GM19467 (cell line): ENCODE data around the gene ARMC9.
"Not testable (repeated sequence)": the region's sequence is repeated elsewhere in the genome, so short reads cannot be mapped to it uniquely, and the experiment has no call there.

Experiments
- ATAC-seq: cut with Tn5 transposase; IDR thresholded peaks from one replicate; pipeline ENCODE4 v1.9.1; 2021; ENCODE audit warnings: mild to moderate bottlenecking, moderate library complexity; ENCODE audit not compliant: unreplicated experiment

The ARMC9 gene

GRCh38 chr2:231336700-231337099 is 138.3 kb downstream of the ARMC9 start:
- ATAC-seq: no peak

DNA sequence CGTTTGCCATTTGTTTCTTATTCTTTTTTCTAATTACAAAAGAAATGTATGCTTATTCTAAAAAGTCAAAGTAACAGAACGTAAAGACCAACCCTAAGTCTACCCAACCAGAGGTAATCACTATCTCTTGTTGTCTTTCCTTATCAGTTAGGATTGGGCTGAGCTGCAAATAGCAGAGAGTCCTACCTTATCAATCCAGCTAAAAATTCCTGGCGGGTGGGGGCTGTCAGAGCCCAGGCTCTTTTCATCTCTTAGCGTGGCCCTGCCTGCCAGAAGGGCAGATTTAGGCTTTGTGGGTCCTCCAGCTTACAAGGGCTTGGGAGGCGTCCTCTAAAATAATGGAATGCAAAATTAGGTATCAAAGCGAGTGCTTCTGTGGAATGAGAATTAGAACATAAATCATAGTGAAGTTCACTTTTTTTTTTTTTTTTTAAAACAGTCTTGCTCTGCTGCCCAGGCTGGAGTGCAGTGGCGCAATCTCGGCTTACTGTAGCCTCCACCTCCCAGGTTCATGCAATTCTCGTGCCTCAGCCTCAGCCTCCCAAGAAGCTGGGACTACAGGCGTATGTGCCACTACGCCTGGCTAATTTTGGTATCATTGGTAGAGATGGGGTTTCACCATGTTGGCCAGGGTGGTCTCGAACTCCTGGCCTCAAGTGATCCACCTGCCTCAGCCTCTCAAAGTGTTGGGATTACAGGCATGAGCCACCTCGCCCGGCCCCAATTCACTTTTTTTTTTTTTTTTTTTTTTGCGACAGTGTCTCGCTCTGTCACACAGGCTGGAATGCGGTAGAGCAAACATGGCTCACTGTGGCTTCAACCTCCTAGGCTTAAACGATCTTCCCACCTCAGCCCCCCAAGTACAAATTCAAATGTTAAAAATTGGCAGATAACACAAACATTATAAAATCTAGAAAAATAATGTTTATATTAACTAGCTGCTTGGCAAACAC is 139.7 kb downstream of the ARMC9 start:
- no peak for ATAC-seq

DNA sequence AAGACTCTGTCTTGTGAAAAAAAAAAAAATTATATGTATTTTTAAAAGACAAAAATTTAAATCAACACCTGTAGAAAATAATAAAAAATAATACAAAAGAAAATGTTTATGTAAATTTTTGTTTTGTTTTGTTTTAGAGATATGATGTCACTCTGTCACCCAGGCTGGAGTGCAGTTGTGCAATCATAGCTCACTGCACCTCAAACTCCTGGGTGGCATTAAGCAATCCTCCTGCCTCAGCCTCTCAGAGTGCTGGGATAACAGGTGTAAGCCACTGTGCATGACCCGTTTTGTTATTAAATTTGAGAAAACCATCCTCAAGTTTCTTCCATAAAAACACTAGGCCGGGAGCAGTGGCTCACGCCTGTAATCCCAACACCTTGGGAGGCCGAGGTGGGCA is 140.9 kb downstream of the ARMC9 start:
- ATAC-seq: no peak

DNA sequence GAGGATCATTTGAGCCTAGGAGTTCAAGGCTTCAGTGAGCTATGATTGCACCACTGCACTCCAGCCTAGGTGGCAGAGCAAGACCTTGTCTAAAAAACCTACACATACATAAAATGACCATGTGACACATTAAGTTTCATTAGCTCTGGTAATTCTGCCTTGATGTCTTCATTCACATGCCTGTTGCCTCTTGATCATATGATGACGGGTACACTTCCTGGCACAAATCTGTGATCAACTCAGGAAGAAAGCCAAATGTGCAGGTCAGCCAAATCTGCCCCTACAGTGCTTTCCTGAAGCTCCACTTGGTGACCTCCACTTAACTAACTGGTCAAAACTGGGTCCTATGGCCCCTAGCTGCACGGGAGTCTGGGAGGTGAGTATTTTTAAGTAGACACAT is 142.7 kb downstream of the ARMC9 start:
- no peak for ATAC-seq

DNA sequence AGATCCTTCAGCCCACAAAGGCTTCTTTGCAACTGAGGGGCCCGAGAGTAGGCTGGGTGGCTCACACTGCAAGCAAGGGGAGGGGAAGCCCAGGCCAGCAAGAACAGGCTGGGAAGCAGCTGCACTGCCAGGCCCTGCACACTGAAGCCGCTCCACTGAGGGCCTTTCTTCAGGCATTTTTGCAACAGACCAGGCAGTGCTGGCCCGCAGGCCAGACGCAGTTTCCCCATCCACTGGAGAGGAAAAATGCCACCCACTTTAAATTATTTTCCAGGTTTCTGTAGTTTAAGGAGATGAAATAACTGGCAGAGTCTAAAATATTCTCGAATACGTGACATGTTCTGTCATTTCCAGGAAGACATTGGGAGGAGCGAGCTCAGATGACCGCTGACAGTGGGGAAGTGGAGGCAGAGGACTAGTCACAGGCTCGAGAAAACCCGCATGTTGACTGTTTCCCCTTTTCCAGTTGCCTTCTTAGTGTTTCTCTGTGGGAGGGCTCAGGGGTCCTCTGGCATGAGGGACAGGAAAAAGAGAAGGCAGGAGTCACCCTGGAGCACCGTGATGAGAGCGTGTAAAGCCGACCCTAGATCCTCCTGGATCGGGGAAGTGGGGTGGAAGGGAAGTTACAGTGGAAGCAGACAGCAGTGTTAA is 143.8 kb downstream of the ARMC9 start:
- ATAC-seq: no peak

GRCh38 chr2:231343006-231343710 is 144.7 kb downstream of the ARMC9 start:
- ATAC-seq: no peak

DNA sequence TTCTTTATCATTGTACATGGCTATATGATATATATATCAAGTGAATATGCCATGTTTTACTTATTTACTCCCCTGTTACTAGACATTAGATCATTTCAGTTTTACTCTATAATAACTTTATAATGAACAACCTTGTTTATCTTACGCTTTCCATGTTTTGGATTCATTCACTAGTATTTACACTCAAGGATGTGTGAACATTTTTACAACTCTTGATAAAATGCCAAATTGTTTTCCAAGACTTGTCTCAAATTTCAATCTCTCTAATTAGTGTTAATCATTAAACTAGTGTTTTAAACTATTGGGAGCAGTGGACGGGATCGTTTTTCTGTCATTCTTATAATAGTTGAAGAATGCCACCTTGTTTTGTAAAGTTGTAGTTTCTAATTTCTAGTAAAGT is 145.6 kb downstream of the ARMC9 start:
- no peak for ATAC-seq

GRCh38 chr2:231344851-231345250 is 146.4 kb downstream of the ARMC9 start:
- ATAC-seq: no peak

DNA sequence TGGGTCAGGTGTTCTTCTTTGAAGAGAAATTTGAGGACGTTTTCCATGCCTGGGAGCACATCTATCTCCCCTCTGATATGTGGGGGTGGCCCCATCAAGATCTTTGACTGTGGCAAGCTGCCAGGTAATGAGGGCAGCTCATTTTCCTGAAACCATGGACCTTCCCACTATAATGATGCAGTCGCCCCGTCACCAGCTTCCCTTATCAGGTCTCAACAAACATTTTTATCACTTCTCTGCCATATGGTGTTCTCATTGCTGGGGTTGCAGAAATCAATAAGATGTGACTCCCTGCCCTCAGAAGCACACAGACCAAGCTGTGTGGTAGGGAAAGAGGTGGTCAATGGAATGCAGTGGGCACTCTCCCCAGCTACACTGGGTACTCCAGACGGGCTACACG is 148.7 kb downstream of the ARMC9 start:
- no peak for ATAC-seq

DNA sequence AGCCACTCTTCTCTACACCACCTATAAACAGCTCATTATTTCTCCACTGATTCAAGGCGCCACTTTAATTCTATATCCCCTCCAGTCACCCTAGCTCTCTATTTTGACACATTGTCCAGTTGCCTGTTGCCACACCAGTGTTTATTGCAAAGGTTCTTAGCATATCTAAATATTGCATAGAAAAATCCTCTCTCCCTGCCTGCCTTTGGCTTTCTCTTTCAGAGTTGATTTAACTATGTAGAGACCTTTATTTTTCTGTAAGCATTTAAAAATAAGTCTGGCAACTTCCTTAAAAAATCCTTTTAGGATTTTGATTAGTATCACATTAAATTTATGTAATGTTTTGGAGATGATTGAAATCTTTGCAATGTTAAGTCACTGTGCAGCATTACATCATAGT is 149.2 kb downstream of the ARMC9 start:
- no peak for ATAC-seq

DNA sequence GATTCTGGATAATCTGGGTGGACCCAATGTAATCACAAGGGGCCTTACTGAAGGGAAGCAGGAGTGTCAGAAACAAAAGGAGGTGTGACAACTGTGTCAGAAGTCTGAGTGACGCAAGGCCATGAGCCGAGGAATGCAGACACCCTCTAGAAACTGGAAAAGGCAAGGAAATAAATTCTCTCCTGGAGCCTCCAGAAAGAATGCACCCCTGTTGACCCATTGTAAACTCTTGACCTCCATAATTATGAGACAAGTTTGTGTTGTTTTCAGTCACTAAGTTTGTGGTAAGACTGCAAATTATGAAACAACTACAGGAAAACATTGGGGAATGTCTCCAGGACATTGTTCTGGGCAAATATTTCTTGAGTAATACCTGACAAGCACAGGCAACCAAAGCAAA is 149.7 kb downstream of the ARMC9 start:
- no peak for ATAC-seq

DNA sequence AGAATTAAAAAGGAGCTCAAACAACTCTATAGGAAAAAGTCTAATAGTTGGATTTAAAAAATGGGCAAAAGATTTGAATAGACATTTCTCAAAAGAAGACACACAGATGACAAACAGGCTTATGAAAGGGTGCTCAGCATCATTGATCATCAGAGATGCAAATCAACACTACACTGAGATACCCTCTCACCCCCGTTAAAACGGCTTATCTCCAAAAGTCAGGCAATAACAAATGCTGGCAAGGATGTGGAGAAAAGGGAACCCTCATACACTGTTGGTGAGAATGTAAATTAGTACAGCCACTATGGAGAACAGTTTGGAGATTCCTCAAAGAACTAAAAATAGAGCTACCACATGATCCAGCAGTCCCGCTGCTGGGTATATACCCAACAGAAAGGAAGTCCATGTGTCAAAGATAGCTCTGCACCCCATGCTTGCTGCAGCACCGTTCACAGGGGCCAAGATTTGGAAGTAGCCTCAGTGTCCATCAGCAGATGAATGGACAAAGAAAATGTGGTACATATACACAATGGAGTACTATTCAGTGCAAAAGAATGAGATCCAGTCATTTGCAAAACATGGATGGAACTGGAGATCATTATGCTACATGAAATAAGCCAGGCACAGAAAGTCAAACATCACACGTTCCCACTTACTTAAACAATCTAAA is 150.4 kb downstream of the ARMC9 start:
- no peak for ATAC-seq

- not testable (repeated sequence) for ATAC-seq
Observed at GRCh38 chr2:231349374-231349735, 150.9 kb downstream of the ARMC9 start.

- ATAC-seq: no peak
Observed at GRCh38 chr2:231351648-231352047, 153.2 kb downstream of the ARMC9 start.

GRCh38 chr2:231353469-231353868 is 155.0 kb downstream of the ARMC9 start:
- ATAC-seq: no peak

DNA sequence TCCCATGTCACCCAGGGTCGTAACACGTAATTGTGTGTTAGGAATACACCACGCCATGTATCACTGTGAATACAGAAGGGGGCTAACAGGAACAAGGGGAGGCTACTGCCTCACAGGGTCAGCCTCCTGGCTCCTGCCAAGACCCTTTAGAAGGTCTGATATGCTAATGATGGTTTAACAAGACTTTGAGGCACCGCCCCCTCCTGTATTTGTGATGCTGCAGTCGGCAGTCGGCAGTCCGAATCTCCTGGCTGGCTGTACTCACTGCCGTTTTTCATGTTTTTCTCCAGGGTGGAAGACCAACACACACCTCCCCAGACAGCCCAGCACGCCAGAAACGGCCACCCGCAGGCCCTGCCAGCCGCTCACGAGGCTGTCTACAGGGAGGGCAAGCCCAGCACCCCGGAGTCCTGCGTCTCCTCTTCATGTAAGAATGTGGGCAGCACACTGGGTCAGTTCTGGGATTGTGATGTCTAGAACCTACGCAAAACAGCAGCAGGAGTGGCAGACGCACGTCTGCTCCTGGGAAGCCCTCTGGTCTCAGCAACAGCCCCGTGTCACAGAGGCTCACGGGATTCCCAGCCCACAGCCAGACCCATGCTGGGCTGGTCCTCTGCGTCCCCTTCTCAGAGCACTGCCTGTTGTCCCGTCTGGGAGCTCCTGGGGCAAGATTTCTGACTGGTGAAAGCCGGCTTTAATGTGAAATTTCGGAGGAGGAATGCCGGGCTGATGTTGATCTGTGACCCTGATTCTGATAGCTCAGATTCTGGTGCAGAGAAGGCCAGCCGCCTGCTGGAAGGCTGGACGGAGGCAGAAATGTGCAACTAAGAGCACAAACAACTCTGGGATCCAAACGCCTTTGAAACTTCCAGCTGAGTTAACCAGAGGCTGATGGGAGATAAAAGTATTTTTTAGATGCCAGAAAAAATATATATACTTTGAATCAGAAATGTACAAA is 157.4 kb downstream of the ARMC9 start:
- no peak for ATAC-seq

DNA sequence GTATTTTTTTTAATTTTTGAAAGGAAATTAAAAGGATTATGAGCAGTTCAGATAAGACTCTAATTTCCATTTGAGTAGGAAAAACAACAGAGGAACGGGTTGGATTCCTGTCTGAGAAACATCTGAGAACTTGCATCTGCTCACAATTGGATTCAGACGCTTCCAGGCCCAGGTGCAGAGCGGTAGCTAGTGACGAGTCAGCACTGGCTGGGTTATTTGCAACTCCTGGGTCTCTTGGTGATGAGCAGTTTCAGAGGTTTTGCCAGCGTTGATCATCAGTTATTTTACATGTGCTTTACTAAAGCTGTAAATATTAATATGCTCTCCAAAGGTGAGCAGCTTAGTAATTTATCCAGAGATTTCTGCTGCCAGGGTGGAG is 158.0 kb downstream of the ARMC9 start:
- no peak for ATAC-seq

DNA sequence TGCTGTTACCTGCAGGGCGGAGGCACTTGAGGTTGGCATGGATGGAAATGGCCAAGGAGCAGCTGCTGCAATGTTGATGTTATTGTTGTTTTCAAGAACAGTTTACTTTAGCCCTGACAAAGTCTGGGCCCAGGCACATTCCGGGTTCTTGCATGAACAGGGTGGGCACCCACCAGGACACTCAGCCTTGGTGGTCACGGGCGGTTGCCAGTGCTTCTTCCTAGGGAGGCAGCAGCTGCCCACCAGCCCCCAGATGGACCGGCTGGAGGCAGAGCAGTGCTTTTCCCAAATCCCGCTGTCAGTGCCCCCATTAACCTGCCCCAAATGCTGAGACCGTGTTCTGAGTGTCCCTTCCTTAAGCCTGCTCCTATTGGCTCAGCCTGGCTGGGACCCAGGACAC is 158.6 kb downstream of the ARMC9 start:
- ATAC-seq: no peak

DNA sequence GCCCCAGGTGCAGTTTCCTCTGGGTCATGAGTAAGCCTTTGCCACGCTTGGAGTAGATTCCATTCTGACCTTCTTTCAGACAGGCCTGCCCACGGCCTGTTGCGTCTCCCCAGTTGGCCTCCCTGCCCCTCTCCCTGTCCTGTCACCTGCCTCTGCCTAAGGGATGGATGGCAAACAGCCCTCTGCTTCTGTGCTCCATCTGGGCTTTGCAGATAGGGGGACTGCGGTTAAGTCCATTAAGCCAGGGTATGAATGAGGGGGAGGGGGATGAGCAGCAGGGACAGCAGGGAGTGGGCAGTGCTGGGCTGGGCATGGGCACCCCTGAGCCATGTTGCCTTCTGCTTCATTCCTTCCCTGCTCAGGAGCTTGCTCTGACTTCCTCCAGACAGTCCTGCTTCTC is 159.5 kb downstream of the ARMC9 start:
- no peak for ATAC-seq

GRCh38 chr2:231359441-231359840 is 161.0 kb downstream of the ARMC9 start:
- no peak for ATAC-seq
